PC-9 (cell line): ENCODE results near the gene TMEM271. TPM values are rescaled to one million over a fixed set of nuclear protein-coding genes. Genes with fewer than 3 reads are reported as not detected.

Experiments
- BruUV-seq: library from RNA; stranded (reverse); fragments of 400-500 nt; replicated peaks from 2 replicates; lab custom pipeline; 2021; lab: Mats Ljungman, UMichigan
- CTCF ChIA-PET: fragments of 300-600 bp; sonication (Branson Sonifier 250); formaldehyde crosslinking; loops from one replicate; lab custom pipeline; 2022; ENCODE audit warnings: antibody characterized with exemption; lab: Charles Lee
- POLR2A ChIA-PET: fragments of 300-600 bp; sonication (Branson Sonifier 250); formaldehyde crosslinking; loops from one replicate; lab custom pipeline; 2022; ENCODE audit warnings: antibody characterized with exemption; ENCODE audit not compliant: unreplicated experiment; lab: Charles Lee
- DNase-seq, 2 experiments: peaks; one replicate each; pipeline versions ENCODE4 v3.0.0 to v3.0.0-alpha.2; 2015 to 2022; ENCODE audit warnings: mixed read lengths in 1 of 2
- H2AFZ ChIP-seq: fragments of 200-600 bp; sonication (generic); 2 replicates; pipeline ENCODE4 v1.8.1; 2017; ENCODE audit warnings: antibody characterized with exemption
- H3F3A ChIP-seq: fragments of 200-600 bp; sonication (generic); 2 replicates; pipeline ENCODE4 v1.8.1; 2017; ENCODE audit warnings: antibody characterized with exemption, mild to moderate bottlenecking, low read depth; ENCODE audit not compliant: insufficient read depth
- H3K27ac ChIP-seq: fragments of 200-600 bp; sonication (generic); 2 replicates; pipeline ENCODE4 v1.6.1; 2016; ENCODE audit warnings: mixed run types
- H3K27me3 ChIP-seq: fragments of 200-600 bp; sonication (generic); 2 replicates; pipeline ENCODE4 v1.6.1; 2016; ENCODE audit warnings: low read depth, mixed run types; ENCODE audit not compliant: insufficient read depth
- H3K36me3 ChIP-seq: fragments of 200-600 bp; sonication (generic); 2 replicates; pipeline ENCODE4 v1.6.1; 2016; ENCODE audit warnings: low read depth, mixed run types
- H3K4me1 ChIP-seq: fragments of 200-600 bp; sonication (generic); replicated peaks from 2 replicates; pipeline ENCODE4 v1.6.1; 2016; ENCODE audit warnings: mixed run types; ENCODE audit not compliant: insufficient read depth
- H3K4me2 ChIP-seq: fragments of 200-600 bp; sonication (generic); 2 replicates; pipeline ENCODE4 v1.6.1; 2017; ENCODE audit warnings: mixed run types
- H3K4me3 ChIP-seq: fragments of 200-600 bp; sonication (generic); 2 replicates; pipeline ENCODE4 v1.6.1; 2016; ENCODE audit warnings: mixed run types
- H3K79me2 ChIP-seq: fragments of 200-600 bp; sonication (generic); 2 replicates; pipeline ENCODE4 v1.6.1; 2017; ENCODE audit warnings: low read depth, mixed run types
- H3K9me2 ChIP-seq: fragments of 200-600 bp; sonication (generic); 2 replicates; pipeline ENCODE4 v1.8.1; 2017; ENCODE audit warnings: mild to moderate bottlenecking; ENCODE audit not compliant: insufficient read depth
- H3K9me3 ChIP-seq: fragments of 200-600 bp; sonication (generic); 2 replicates; pipeline ENCODE4 v1.8.1; 2016; ENCODE audit warnings: low read depth; ENCODE audit not compliant: insufficient read depth
- H4K20me1 ChIP-seq: fragments of 200-600 bp; sonication (generic); 2 replicates; pipeline ENCODE4 v1.8.1; 2017; ENCODE audit not compliant: insufficient read depth
- EZH2 ChIP-seq: fragments of 200-600 bp; sonication (generic); IDR thresholded peaks from 2 replicates; pipeline ENCODE4 v1.8.0; 2017; ENCODE audit warnings: antibody characterized with exemption, low read depth
- intact Hi-C: fragments of 100-400 bp; cut with micrococcal nuclease; formaldehyde crosslinking; loops from one replicate; pipeline ENCODE4 v1.10.0; 2022; ENCODE audit not compliant: unreplicated experiment
- total RNA-seq: library from RNA; stranded (reverse); gene quantifications from 2 replicates; pipeline ENCODE4 v1.2.3, GENCODE V29; 2021
- TF ChIP-seq, protein P1 (sequence below): fragments of 200-600 bp; sonication (generic); conservative IDR thresholded peaks from 2 replicates; pipeline ENCODE4 v1.6.1; 2017; ENCODE audit warnings: mixed run types, antibody characterized with exemption, mild to moderate bottlenecking, moderate library complexity

TMEM271 gene
- total RNA-seq, 1 experiment from 2014 or later, result not detected

DNA sequence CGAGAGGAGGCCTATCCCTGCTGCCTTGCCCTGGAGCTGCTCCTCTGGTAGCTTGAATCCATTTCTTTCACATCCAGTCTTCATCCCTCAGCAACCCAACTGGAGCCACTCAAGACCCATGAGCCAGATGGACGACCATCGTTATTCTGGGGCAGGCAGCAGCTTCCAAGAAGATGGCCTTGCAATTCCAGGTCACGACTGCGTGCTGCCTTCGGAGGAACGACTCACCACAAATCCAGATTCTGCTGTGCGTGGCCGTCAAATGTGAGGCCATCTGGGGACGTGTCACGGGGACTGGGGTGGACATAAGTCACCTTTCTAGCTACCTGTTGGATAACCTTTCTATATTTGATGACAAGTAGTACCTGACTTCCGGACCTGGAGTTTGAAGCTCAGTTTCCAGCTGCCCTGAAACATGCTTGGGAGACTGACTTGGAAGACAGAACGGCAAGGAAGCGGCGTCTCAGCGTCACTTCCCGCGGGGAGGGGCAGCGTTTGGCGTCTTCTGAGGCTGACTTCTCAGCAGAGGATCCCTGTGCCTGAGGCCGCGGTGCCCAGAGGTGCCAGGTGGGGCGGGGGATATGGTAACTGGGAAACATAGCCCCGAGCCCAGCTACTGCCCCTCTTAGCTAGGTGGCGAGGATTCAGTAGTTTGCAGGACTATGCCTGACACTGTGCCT lies 11.7 kb upstream of the TMEM271 start:
- Histone ChIP-seq H2AFZ (no peak overlapping the region), H3F3A (no peaks in the 10 kb centered on the region), H3K4me2 (no peak overlapping the region), H3K4me1 (no peaks in the 10 kb centered on the region), H3K4me3 (no peak overlapping the region), H3K27ac (no peak overlapping the region), H4K20me1 (no peaks in the 10 kb centered on the region; the same call in 1 of the 2 replicates), H3K9me2 (no peaks in the 10 kb centered on the region; the same call in 1 of the 2 replicates), H3K36me3 (no peaks in the 10 kb centered on the region), H3K27me3 (peaks cover 78% of the 10 kb centered on the region), H3K79me2 (no peaks in the 10 kb centered on the region), H3K9me3 (peaks cover 6% of the 10 kb centered on the region; the same call in 1 of the 2 replicates)
- BruUV-seq, result no TSS peak
- intact Hi-C loops, result no loop called here
- ChIA-PET CTCF (no interaction called here), POLR2A (no interaction called here)
- no peak for DNase-seq
- no peak for TF ChIP-seq EZH2
- TF ChIP-seq, protein P1, sequence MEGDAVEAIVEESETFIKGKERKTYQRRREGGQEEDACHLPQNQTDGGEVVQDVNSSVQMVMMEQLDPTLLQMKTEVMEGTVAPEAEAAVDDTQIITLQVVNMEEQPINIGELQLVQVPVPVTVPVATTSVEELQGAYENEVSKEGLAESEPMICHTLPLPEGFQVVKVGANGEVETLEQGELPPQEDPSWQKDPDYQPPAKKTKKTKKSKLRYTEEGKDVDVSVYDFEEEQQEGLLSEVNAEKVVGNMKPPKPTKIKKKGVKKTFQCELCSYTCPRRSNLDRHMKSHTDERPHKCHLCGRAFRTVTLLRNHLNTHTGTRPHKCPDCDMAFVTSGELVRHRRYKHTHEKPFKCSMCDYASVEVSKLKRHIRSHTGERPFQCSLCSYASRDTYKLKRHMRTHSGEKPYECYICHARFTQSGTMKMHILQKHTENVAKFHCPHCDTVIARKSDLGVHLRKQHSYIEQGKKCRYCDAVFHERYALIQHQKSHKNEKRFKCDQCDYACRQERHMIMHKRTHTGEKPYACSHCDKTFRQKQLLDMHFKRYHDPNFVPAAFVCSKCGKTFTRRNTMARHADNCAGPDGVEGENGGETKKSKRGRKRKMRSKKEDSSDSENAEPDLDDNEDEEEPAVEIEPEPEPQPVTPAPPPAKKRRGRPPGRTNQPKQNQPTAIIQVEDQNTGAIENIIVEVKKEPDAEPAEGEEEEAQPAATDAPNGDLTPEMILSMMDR, result no peak

DNA sequence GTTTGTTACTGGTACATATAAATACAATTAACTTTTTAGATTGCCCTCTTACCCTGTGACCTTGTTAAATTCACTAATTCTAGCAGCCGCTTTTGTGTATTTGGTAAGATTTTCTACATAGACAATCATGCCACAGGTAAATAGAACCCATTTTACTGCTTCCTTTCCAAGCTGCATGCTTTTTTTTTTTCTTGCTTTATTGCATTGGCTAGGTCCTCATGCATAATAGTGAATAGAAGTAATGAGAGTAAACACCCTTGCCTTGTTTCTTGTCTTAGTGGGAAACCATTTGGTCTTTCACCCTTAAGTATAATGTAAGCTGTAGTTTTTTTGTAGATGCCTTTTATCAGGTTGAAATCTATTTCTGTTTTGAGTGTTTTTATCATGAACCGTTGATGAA lies 7.7 kb upstream of the TMEM271 start:
- no peaks in the 10 kb centered on the region; the same call in 1 of the 2 replicates for H4K20me1 ChIP-seq
- DNase-seq, result no peak
- no peak overlapping the region for H3K4me2 ChIP-seq
- no peaks in the 10 kb centered on the region for H3K4me1 ChIP-seq
- intact Hi-C loops, result no loop called here
- ChIA-PET POLR2A (interaction anchor here (0.7 kb wide), 1 partner anchor 342 kb away, joined by 16 read pairs; no protein-coding TSS in a partner anchor), CTCF (no interaction called here)
- BruUV-seq, result no TSS peak
- no peak overlapping the region for H3K4me3 ChIP-seq
- no peaks in the 10 kb centered on the region for H3K79me2 ChIP-seq
- H3K9me2 ChIP-seq, result no peaks in the 10 kb centered on the region; the same call in 1 of the 2 replicates
- peaks cover 75% of the 10 kb centered on the region for H3K27me3 ChIP-seq
- peaks cover 6% of the 10 kb centered on the region; the same call in 1 of the 2 replicates for H3K9me3 ChIP-seq
- TF ChIP-seq, protein P1, result no peak
- TF ChIP-seq EZH2, result no peak
- H2AFZ ChIP-seq, result no peak overlapping the region
- no peak overlapping the region for H3K27ac ChIP-seq
- no peaks in the 10 kb centered on the region for H3K36me3 ChIP-seq
- no peaks in the 10 kb centered on the region for H3F3A ChIP-seq

DNA sequence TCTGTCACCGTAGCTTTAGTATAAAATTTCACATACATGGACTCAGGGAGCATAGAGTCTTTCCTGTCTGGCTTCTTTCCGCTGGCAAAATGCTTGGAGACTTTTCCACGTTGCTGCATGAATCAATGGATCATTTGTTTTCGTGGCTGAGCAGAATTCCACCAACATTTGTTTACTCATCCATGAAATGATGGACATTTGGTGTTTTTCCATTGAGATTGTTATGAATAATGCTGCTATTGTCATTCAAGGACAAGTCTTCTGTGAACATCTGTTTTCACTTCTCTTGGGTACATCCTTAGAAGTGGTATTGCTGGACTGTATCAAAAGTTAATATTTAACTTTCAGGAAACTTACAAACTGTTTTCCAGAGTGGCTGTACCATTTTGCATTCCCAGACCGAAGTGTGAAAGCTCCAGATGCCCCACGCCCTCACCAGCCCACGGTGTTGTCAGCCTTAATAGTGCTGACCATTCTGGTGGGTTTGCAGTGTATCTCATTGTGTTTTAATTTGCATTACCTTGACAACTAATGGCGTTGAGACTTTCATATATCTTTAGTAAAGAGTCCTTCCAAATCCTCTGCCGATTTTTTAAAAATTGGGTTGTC lies 5.8 kb upstream of the TMEM271 start:
- BruUV-seq, result no TSS peak
- intact Hi-C loops, result no loop called here
- CTCF ChIA-PET, result no interaction called here

More for the DNA sequence above, 5.8 kb upstream of the TMEM271 start:
- POLR2A ChIA-PET, result no interaction called here
- H3K79me2 ChIP-seq, result no peaks in the 10 kb centered on the region
- H3K9me3 ChIP-seq, result peaks cover 6% of the 10 kb centered on the region; the same call in 1 of the 2 replicates
- H4K20me1 ChIP-seq, result no peaks in the 10 kb centered on the region; the same call in 1 of the 2 replicates
- no peak overlapping the region for H3K4me2 ChIP-seq
- H2AFZ ChIP-seq, result no peak overlapping the region
- no peak for DNase-seq
- no peak overlapping the region for H3K4me3 ChIP-seq
- H3K4me1 ChIP-seq, result no peaks in the 10 kb centered on the region
- H3K27ac ChIP-seq, result no peak overlapping the region
- no peaks in the 10 kb centered on the region for H3K36me3 ChIP-seq
- H3K27me3 ChIP-seq, result peaks cover 69% of the 10 kb centered on the region
- TF ChIP-seq, protein P1, result no peak
- no peak for TF ChIP-seq EZH2
- H3F3A ChIP-seq, result no peaks in the 10 kb centered on the region
- H3K9me2 ChIP-seq, result no peaks in the 10 kb centered on the region; the same call in 1 of the 2 replicates
